Activated T-cell treated with anti-CD3 and anti-CD28 coated beads for 48 hours (primary cell): ENCODE data around the gene ESRP2.

Source experiments
- DNase-seq: peaks from one replicate; pipeline ENCODE4 v3.0.0-alpha.2; 2020; ENCODE audit warnings: low read depth

Gene ESRP2

DNA sequence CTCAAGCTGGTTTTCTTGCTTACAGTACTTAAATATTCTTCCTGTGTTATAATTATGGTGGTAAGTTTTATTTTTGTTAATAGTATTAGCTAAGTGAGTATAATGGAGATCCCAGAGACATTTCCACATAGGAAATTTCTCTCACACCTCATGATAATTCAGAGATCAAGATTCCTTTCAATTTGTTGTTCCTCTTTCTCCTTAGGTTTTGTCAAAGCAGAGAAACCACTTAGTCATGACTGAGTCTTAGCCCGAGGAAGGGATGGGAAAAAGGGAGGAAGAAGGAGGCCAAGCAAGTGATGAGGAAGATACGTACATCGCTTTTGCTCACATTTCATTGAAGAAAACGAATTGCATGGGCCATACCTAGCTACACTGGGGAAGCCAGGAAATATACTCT, 18.4 kb downstream of the ESRP2 start:
- no peak for DNase-seq

GRCh38 chr16:68216240-68216639, 19.7 kb downstream of the ESRP2 start:
- no peak for DNase-seq

DNA sequence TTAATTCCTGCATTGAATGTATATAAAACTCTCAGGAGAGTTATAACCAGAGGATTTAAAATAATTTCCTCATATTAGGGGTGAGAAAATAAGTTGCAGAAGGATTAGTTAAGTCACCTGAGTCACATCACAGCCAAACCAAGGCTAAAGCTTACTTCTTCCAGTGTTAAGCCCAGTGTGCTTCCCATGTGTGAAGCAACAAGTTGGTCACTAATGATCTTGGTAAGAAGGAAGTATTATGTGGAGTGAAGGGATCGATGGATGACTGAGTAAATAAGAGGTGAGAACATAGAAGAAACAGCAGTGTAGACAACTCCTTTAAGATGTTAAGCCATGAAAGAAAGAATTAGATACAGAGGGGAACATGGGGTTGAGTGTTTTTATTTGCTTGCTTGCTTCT, 20.6 kb downstream of the ESRP2 start:
- DNase-seq, result no peak

DNA sequence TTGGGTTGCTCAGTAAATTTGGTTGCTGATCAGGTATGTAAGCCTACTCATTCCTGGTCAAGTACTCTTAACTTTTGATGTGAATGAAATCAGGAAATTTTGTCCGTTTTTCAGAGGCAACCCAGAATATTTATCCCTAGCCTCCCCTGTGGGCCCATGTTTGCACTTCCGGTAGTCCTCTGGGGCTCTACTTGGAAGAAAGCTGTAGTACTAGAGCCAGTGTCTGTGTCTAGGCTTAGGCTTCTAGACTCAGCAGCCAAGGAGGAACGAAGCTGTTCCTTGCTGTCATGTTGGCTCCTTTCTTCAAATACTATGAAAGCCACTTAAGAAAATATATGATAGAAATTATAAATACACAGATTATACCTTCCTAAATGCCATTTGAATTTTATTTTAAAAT, 21.2 kb downstream of the ESRP2 start:
- no peak for DNase-seq

DNA sequence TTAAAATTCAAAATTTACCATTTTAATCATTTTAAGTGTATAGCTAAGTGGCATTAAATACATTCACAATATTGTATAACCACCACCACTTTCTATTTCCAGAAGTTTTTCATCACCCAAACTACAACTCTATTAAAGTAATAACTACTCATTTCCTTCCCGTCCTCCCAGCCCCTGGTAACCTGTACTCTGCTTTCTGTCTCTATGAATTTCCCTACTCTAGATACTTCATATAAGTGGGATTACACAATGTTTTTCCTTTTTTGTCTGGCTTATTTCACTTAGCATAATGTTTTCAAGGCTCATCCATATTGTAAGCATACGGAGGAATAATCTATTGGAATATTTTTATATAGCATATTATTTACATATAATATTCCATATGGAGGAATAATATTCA, 29.7 kb downstream of the ESRP2 start:
- no peak for DNase-seq

GRCh38 chr16:68202091-68202519, 33.8 kb downstream of the ESRP2 start:
- no peak for DNase-seq

DNA sequence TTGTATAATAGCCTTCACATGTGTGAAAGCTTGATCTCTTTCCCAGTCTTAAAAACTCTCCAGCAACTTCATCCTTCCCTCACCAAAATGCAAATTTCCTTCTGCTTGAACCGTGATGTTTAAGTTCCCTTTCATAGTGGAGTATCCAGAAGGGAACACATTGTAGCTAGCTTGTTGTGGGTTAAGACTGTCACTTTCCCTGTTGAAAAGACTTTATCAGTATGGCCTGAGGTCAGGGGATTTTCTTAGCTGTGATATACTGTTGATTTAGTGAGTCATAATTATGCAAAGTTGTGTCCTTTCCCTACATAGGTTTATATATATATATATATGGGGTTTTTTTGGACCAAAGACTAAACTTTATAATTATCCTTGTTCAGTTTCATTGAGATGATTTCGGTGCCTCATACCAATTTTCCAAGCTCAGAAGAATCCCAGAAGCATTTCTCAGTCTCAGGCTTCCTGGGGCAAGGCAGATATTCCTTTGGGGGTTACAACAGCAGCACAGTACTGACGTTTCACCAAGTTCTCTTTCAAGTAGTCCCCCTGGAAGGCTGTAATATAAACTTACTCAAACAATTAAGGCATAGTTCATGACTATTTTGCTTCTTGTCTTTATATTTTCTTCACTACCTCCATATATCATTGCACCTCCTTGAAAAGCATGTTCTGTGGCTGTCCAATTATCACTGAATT, 35.7 kb downstream of the ESRP2 start:
- DNase-seq, result no peak

DNA sequence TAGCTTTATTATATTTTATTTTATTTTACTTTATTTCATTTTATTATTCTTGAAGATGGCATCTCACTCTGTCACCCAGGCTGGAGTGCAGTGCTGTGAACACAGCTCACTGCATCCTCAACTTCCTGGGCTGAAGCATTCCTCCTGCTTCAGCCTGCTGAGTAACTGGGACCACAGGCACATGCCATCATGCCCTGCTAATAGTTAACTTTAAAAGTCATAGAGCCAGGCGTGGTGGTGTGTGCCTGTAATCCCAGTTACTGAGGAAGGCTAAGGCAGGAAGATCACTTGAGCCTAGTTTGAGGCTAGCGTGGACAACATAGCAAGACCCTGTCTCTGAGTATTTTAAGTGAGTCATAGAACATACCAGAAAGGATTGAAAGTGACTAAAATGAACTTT, 38.7 kb downstream of the ESRP2 start:
- no peak for DNase-seq

GRCh38 chr16:68194251-68194650, 41.7 kb downstream of the ESRP2 start:
- no peak for DNase-seq

- no peak for DNase-seq
Observed at GRCh38 chr16:68190736-68191510, 45.0 kb downstream of the ESRP2 start.

GRCh38 chr16:68190081-68190480, 45.8 kb downstream of the ESRP2 start:
- no peak for DNase-seq

- no peak for DNase-seq
Observed at GRCh38 chr16:68188170-68188569, 47.8 kb downstream of the ESRP2 start.

- DNase-seq, result no peak
Observed at GRCh38 chr16:68187505-68187904, 48.4 kb downstream of the ESRP2 start.

DNA sequence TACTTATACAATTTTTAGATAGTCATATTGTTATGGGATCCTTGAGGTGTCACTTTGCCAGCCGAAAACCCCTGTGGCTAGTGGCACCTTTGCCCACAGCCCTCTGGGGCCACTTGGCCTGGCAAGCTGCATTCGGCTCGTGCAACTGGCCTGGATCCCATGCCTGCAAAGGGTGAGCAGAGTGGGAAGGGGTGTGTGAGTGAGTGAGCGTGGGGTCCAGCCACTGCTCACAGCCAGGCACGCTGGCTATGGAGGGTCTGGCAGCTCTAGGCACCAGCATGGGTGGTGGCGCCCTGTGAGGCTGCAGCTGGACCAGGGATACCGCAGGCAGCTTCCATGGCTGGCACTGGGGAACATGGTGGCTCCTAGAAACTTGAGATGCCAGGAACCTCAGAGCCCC, 49.0 kb downstream of the ESRP2 start:
- DNase-seq, result no peak

DNA sequence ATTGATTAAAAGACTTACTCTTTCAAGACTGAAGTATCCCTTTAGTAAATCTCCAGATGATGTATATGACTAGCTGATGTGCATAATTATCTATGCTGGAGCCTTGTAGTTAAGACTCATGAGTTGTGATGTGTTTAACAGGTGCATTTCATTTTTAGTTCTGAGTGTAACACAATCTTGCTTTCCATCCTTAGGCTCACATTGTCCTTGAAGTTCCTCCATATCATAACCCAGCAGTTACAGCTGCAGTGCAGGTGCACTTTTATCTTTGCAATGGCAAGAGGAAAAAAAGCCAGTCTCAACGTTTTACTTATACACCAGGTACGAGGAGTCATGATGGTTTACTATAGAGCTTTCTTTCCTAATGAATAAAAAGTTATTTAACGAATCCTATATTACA, 52.9 kb downstream of the ESRP2 start:
- no peak for DNase-seq

- no peak for DNase-seq
Observed at GRCh38 chr16:68179855-68180254, 56.1 kb downstream of the ESRP2 start.

GRCh38 chr16:68179196-68179795, 56.6 kb downstream of the ESRP2 start:
- DNase-seq, result no peak
